Effector memory CD8-positive, alpha-beta T cell (primary cell): Measurements from ENCODE around the gene NCEH1.
"Not testable (repeated sequence)": the region's sequence is repeated elsewhere in the genome, so short reads cannot be mapped to it uniquely, and the experiment has no call there.

Experiments
- ATAC-seq: fragments of 150-1000 bp; cut with Tn5 transposase; replicated peaks from 2 replicates; pipeline ENCODE4 v1.10.0; 2021; ENCODE audit warnings: mild to moderate bottlenecking, moderate library complexity
- DNase-seq, 3 experiments: peaks; one replicate each; pipeline ENCODE4 v3.0.0; 2021
- H3K27ac Mint-ChIP-seq, 2 donors: one replicate each; pipeline ENCODE4 v1.8.0; 2022; ENCODE audit warnings: mild to moderate bottlenecking in 2 of 2, mixed read lengths in 2 of 2, moderate library complexity in 2 of 2
- H3K27me3 Mint-ChIP-seq, 2 donors: one replicate each; pipeline ENCODE4 v1.8.0; 2022; ENCODE audit warnings: mixed read lengths in 2 of 2
- H3K36me3 Mint-ChIP-seq: one replicate; pipeline ENCODE4 v1.8.0; 2022; ENCODE audit warnings: mild to moderate bottlenecking, moderate library complexity, mixed read lengths; ENCODE audit not compliant: insufficient read depth
- H3K4me1 Mint-ChIP-seq, 2 donors: one replicate each; pipeline ENCODE4 v1.8.0; 2022; ENCODE audit warnings: low read depth in 2 of 2, mixed read lengths in 2 of 2
- H3K4me3 Mint-ChIP-seq, 2 donors: one replicate each; pipeline ENCODE4 v1.8.0; 2022; ENCODE audit warnings: mild to moderate bottlenecking in 2 of 2, mixed read lengths in 2 of 2, moderate library complexity in 2 of 2
- H3K9me3 Mint-ChIP-seq, 2 donors: one replicate each; pipeline ENCODE4 v1.8.0; 2022; ENCODE audit warnings: mixed read lengths in 2 of 2

Gene NCEH1

GRCh38 chr3:172680684-172681083, 30.2 kb downstream of the NCEH1 start:
- H3K9me3 Mint-ChIP-seq = no peaks in the 10 kb centered on the region
- no peak overlapping the region for H3K4me3 Mint-ChIP-seq
- H3K27ac Mint-ChIP-seq = no peak overlapping the region
- no peaks in the 10 kb centered on the region for H3K27me3 Mint-ChIP-seq
- H3K4me1 Mint-ChIP-seq = peaks cover 2 to 3% of the 10 kb centered on the region in 2 donors
- ATAC-seq (no peak), DNase-seq (no peak)
- H3K36me3 Mint-ChIP-seq = no peaks in the 10 kb centered on the region

- H3K27me3 Mint-ChIP-seq = no peaks in the 10 kb centered on the region
- no peak overlapping the region for H3K27ac Mint-ChIP-seq
- peaks cover 2 to 3% of the 10 kb centered on the region in 2 donors for H3K4me1 Mint-ChIP-seq
- H3K9me3 Mint-ChIP-seq = no peaks in the 10 kb centered on the region
- ATAC-seq (no peak), DNase-seq (no peak)
- H3K36me3 Mint-ChIP-seq = no peaks in the 10 kb centered on the region
- no peak overlapping the region for H3K4me3 Mint-ChIP-seq
Measured at GRCh38 chr3:172679599-172679998, 31.3 kb downstream of the NCEH1 start.

- Mint-ChIP-seq H3K4me3 (no peak overlapping the region), H3K4me1 (peaks cover 2 to 3% of the 10 kb centered on the region in 2 donors), H3K9me3 (no peaks in the 10 kb centered on the region), H3K27me3 (no peaks in the 10 kb centered on the region), H3K36me3 (no peaks in the 10 kb centered on the region), H3K27ac (no peak overlapping the region)
- DNase-seq = no peak
- ATAC-seq = no peak
Measured at GRCh38 chr3:172678068-172678467, 32.8 kb downstream of the NCEH1 start.

- ATAC-seq (no peak), DNase-seq (no peak)
- Mint-ChIP-seq H3K4me1 (peaks cover 2 to 3% of the 10 kb centered on the region in 2 donors), H3K4me3 (no peak overlapping the region), H3K36me3 (no peaks in the 10 kb centered on the region), H3K9me3 (no peaks in the 10 kb centered on the region), H3K27me3 (no peaks in the 10 kb centered on the region), H3K27ac (no peak overlapping the region)
Measured at GRCh38 chr3:172676196-172676922, 34.5 kb downstream of the NCEH1 start.

- H3K9me3 Mint-ChIP-seq = no peaks in the 10 kb centered on the region
Measured at GRCh38 chr3:172675441-172676193, 35.2 kb downstream of the NCEH1 start.

GRCh38 chr3:172673210-172673679, 37.6 kb downstream of the NCEH1 start:
- H3K9me3 Mint-ChIP-seq = no peaks in the 10 kb centered on the region
- ATAC-seq = no peak

More at GRCh38 chr3:172675441-172676193, 35.2 kb downstream of the NCEH1 start:
- ATAC-seq (peak; percentile 50), DNase-seq (peak; percentile 12 to 22 (median 20))
- H3K27me3 Mint-ChIP-seq = no peaks in the 10 kb centered on the region
- H3K4me3 Mint-ChIP-seq = no peak overlapping the region
- H3K4me1 Mint-ChIP-seq = peaks cover 0 to 2% of the 10 kb centered on the region in 2 donors
- no peaks in the 10 kb centered on the region for H3K36me3 Mint-ChIP-seq
- H3K27ac Mint-ChIP-seq = no peak overlapping the region

GRCh38 chr3:172669021-172669420, 41.8 kb downstream of the NCEH1 start:
- H3K4me1 Mint-ChIP-seq = peaks cover 17 to 21% of the 10 kb centered on the region in 2 donors
- no peaks in the 10 kb centered on the region for H3K36me3 Mint-ChIP-seq
- no peak for ATAC-seq
- no peak overlapping the region for H3K4me3 Mint-ChIP-seq
- no peak overlapping the region for H3K27ac Mint-ChIP-seq
- H3K27me3 Mint-ChIP-seq = no peaks in the 10 kb centered on the region
- no peaks in the 10 kb centered on the region for H3K9me3 Mint-ChIP-seq
- DNase-seq = no peak

More at GRCh38 chr3:172673210-172673679, 37.6 kb downstream of the NCEH1 start:
- peak; percentile 19 to 26 (median 19) for DNase-seq
- Mint-ChIP-seq H3K4me3 (no peak overlapping the region), H3K36me3 (no peaks in the 10 kb centered on the region), H3K27ac (no peak overlapping the region), H3K4me1 (no peaks in the 10 kb centered on the region), H3K27me3 (no peaks in the 10 kb centered on the region)

- DNase-seq (peak; percentile 81 to 87 (median 82)), ATAC-seq (peak; percentile 99)
- H3K36me3 Mint-ChIP-seq = no peaks in the 10 kb centered on the region
- peak overlapping the region in 1 of 2 donors; percentile 84 for H3K27ac Mint-ChIP-seq
- H3K27me3 Mint-ChIP-seq = no peaks in the 10 kb centered on the region
- peaks cover 20 to 21% of the 10 kb centered on the region in 2 donors for H3K4me1 Mint-ChIP-seq
- peak overlapping the region; percentile 8 to 58 for H3K4me3 Mint-ChIP-seq
- H3K9me3 Mint-ChIP-seq = no peaks in the 10 kb centered on the region
Measured at GRCh38 chr3:172666873-172667694, 43.8 kb downstream of the NCEH1 start.

- Mint-ChIP-seq H3K27me3 (no peaks in the 10 kb centered on the region), H3K27ac (peak overlapping the region in 1 of 2 donors; percentile 84), H3K36me3 (no peaks in the 10 kb centered on the region), H3K4me3 (peak overlapping the region; percentile 8 to 58), H3K9me3 (no peaks in the 10 kb centered on the region), H3K4me1 (peaks cover 20 to 21% of the 10 kb centered on the region in 2 donors)
- DNase-seq (no peak), ATAC-seq (peak; percentile 18)
Measured at GRCh38 chr3:172666181-172666872, 44.5 kb downstream of the NCEH1 start.

- not testable (repeated sequence) for H3K9me3 Mint-ChIP-seq, H3K27ac Mint-ChIP-seq, H3K27me3 Mint-ChIP-seq, ATAC-seq, H3K36me3 Mint-ChIP-seq
- H3K4me1 Mint-ChIP-seq = peaks cover 25 to 28% of the 10 kb centered on the region in 2 donors
- H3K4me3 Mint-ChIP-seq = peak overlapping the region; percentile 10 to 33
- DNase-seq = peak in 2 of 3 experiments; percentile 5 to 9
Measured at GRCh38 chr3:172665510-172665909, 45.4 kb downstream of the NCEH1 start.

- H3K4me1 Mint-ChIP-seq = peaks cover 12 to 20% of the 10 kb centered on the region in 2 donors
- ATAC-seq, H3K9me3 Mint-ChIP-seq, H3K27ac Mint-ChIP-seq, H3K27me3 Mint-ChIP-seq, H3K4me3 Mint-ChIP-seq, H3K36me3 Mint-ChIP-seq, DNase-seq: not testable (repeated sequence)
Measured at GRCh38 chr3:172660421-172660820, 50.4 kb downstream of the NCEH1 start.

GRCh38 chr3:172659246-172660002, 51.4 kb downstream of the NCEH1 start:
- Mint-ChIP-seq H3K9me3 (no peaks in the 10 kb centered on the region), H3K4me3 (no peak overlapping the region)

More at GRCh38 chr3:172659246-172660002, 51.4 kb downstream of the NCEH1 start:
- ATAC-seq = no peak
- Mint-ChIP-seq H3K27me3 (no peaks in the 10 kb centered on the region), H3K36me3 (no peaks in the 10 kb centered on the region), H3K4me1 (peaks cover 10 to 12% of the 10 kb centered on the region in 2 donors), H3K27ac (no peak overlapping the region)
- no peak for DNase-seq
